22Rv1 (cell line): ENCODE measurements around the gene COBLL1.
A peak's percentile ranks its signal among the peaks of the same experiment; 100 is the strongest.
"Not testable (repeated sequence)": the region's sequence is repeated elsewhere in the genome, so short reads cannot be mapped to it uniquely, and the experiment has no call there.

Experiments used
- H3K27ac ChIP-seq: fragments of 450-650 bp; 2 replicates; pipeline ENCODE4 v1.5.1; 2017
- ZFX ChIP-seq: fragments of 450-650 bp; IDR thresholded peaks from 2 replicates; pipeline ENCODE4 v1.6.1; 2017; ENCODE audit warnings: antibody characterized with exemption, borderline replicate concordance
- TF ChIP-seq, protein P1 (sequence below): fragments of 450-650 bp; IDR thresholded peaks from 2 replicates; pipeline ENCODE4 v1.5.1; 2017; ENCODE audit warnings: mild to moderate bottlenecking

The COBLL1 gene

DNA sequence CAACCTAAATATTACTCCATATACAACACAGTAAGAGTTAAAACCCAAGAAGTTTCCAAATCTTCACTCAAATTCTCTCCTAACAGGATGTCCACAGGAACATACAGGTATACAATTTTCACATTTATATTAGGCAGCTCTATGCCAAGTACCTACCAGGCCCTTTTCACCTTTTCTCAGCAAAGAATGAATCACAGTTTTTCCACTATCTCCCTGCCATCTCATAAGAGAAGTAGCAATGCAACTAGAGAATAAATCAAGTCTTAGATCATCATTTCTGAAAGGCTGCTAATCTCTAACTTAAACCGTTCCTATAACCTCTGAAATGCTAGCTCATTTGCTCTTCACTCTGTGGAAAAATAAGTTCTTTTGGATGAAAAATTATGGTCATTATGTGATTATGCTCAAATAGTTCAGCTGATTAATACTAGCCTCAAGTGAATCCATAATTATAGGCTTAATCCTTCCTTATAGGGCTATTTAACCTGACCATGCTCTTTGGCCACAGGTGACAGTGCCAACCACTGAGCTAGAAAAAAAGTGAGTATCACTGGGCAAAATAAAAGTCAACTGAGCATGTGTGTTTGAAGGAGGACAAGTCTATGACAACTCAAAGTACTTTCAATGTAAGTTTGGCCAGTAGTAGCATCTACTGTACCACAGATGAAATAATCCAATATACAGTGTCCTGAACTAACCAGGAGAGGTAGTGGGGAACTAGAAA, 79.7 kb downstream of the COBLL1 start:
- TF ChIP-seq ZFX: no peak
- TF ChIP-seq, protein P1, sequence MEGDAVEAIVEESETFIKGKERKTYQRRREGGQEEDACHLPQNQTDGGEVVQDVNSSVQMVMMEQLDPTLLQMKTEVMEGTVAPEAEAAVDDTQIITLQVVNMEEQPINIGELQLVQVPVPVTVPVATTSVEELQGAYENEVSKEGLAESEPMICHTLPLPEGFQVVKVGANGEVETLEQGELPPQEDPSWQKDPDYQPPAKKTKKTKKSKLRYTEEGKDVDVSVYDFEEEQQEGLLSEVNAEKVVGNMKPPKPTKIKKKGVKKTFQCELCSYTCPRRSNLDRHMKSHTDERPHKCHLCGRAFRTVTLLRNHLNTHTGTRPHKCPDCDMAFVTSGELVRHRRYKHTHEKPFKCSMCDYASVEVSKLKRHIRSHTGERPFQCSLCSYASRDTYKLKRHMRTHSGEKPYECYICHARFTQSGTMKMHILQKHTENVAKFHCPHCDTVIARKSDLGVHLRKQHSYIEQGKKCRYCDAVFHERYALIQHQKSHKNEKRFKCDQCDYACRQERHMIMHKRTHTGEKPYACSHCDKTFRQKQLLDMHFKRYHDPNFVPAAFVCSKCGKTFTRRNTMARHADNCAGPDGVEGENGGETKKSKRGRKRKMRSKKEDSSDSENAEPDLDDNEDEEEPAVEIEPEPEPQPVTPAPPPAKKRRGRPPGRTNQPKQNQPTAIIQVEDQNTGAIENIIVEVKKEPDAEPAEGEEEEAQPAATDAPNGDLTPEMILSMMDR: no peak
- H3K27ac ChIP-seq: no peak overlapping the region

GRCh38 chr2:164761201-164761600, 80.4 kb downstream of the COBLL1 start:
- not testable (repeated sequence) for H3K27ac ChIP-seq

DNA sequence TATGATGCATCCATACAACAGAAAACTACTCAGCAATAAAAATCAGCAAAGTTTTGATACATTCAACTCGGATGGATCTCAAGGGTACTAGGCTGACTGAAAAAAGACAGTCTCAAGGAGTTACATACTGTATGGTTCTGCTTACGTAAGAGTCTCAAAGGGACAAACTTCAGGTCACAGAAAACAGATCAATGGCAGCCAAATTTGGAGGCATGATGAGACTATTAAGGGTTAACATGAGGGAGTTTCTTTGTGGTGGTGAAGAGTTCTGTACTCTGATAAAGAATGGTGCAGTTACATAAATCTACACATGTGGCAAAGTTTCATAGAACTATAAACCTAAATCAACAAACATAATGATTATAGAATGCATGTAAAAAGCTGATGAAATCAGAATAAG, 81.4 kb downstream of the COBLL1 start:
- TF ChIP-seq, protein P1: no peak
- TF ChIP-seq ZFX: no peak
- H3K27ac ChIP-seq: no peak overlapping the region

GRCh38 chr2:164757934-164758695, 83.5 kb downstream of the COBLL1 start:
- H3K27ac ChIP-seq: 0 out of 2 replicates have a peak overlapping the region, but pooled peaks have one; percentile 20
- no peak for TF ChIP-seq ZFX
- TF ChIP-seq, protein P1: no peak

DNA sequence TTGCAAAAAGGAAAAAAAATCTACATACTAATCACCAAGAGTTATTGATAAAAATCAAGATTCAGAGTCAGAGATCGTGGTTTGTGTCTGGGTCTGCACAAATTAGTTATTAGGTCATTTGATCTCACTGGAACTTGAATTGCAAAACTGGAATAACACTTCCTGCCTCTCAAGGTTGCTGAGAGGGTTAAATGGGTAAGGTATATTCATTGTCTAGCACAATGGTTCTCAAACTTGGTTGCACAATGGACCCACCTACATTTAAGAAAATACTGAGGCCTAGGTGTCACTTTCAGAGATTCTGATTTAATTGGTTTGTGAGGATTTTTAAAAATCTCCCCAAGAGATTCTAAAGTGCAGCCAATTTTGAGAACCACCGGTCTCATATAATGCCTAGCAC, 84.8 kb downstream of the COBLL1 start:
- TF ChIP-seq ZFX: no peak
- TF ChIP-seq, protein P1: no peak

DNA sequence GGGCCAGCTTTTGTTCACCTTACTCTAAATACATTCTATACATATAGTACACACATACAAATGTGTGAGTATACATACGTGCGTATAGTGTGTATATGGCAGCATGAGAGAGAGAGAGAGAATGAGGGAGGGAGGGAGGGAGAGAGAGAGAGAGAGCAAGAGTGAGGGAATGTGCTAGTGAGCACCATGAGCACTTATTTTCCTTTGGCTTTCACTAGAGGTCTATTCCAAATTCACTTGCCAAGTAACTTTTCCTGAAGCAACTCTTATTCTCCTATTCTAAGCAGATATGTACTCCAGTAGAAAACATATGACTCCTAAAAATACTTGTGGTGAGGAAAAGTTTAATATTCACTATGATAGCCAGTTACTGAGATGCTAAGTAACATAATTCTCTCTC, 85.7 kb downstream of the COBLL1 start:
- no peak overlapping the region for H3K27ac ChIP-seq
- no peak for TF ChIP-seq ZFX
- TF ChIP-seq, protein P1: no peak

More for the DNA sequence above, 84.8 kb downstream of the COBLL1 start:
- no peak overlapping the region for H3K27ac ChIP-seq

- no peak for TF ChIP-seq ZFX
- TF ChIP-seq, protein P1: no peak
Observed at GRCh38 chr2:164754157-164755093, 87.2 kb downstream of the COBLL1 start.

More at GRCh38 chr2:164754157-164755093, 87.2 kb downstream of the COBLL1 start:
- H3K27ac ChIP-seq: no peak overlapping the region
